ENCODE results near the gene TIMM50. TPM values are rescaled to one million over a fixed set of nuclear protein-coding genes. Genes with fewer than 3 reads are reported as not detected.

Gene TIMM50
- total RNA-seq, 1 experiment from 2014 or later = 159 TPM

- in situ Hi-C loops (cut with HindIII; ENCODE audit: low sequenced_read_pairs) = no loop called here
- DNase-seq (ENCODE audit: low spot score) = no peak
Measured at GRCh38 chr19:39518975-39519374, 38.3 kb downstream of the TIMM50 start.

DNA sequence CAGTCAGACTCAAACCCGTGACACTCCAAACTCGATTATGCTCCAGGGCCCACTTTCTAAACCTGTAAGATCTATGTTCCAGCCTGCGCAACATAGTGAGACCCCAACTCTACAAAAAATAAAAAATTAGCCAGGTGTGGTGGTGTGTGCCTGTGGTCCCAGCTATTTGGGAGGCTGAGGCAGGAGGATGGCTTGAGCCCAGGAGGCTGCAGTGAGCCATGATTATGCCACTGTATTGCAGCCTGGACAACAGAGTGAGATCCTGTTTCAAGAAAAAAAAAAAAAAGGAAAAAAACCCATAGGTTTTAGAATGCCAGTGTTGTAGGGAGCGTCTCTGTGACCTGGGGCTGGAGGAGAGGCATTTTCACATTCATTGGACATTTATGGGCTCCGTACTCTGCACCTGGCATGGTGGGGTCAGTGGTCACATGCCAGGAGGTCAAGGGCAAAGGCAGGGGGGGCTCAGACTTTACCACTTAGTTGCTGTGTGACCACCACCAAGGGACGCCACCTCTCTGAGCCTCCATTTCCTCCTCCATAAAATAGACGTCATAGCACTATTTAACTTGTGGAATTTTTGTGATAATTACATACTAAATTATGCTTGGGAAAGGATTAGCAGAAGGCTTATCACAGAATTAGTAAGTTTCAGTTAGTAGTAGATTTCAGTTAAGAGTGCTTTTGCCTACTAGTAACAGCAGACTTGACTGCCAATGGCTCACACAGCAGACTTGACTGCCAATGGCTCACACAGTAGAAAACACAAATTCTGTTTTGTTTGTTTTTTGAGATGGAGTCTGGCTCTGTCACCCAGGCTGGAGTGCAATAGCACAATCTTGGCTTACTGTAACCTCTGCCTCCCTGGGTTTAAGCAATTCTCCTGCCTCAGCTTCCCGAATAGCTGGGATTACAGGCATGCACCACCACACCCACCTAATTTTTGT lies 40.2 kb downstream of the TIMM50 start:
- DNase-seq (ENCODE audit: low spot score) = no peak
- in situ Hi-C loops (cut with HindIII; ENCODE audit: low sequenced_read_pairs) = no loop called here

DNA sequence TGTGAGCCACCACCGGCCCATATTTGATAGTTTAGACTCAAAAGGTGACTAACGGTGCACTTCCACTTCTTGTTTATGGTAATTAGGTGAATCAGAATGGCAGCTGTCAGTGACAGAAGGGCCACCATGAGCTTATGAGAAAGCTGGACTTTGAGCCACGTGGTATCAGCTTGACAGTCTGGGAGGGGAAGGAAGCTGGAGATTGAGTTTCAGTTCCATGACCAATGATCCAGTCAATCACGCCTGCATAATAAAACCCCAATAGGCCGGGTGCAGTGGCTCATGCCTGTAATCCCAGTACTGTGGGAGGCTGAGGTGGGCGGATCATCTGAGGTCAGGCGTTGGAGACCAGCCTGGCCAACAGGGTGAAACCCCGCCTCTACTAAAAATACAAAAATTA lies 43.9 kb downstream of the TIMM50 start:
- in situ Hi-C loops (cut with HindIII; ENCODE audit: low sequenced_read_pairs) = no loop called here

GRCh38 chr19:39525205-39525604 lies 44.6 kb downstream of the TIMM50 start:
- in situ Hi-C loops (cut with HindIII; ENCODE audit: low sequenced_read_pairs) = no loop called here
- no peak for DNase-seq (ENCODE audit: low spot score)

More for the DNA sequence above, 43.9 kb downstream of the TIMM50 start:
- DNase-seq (ENCODE audit: low spot score) = no peak

DNA sequence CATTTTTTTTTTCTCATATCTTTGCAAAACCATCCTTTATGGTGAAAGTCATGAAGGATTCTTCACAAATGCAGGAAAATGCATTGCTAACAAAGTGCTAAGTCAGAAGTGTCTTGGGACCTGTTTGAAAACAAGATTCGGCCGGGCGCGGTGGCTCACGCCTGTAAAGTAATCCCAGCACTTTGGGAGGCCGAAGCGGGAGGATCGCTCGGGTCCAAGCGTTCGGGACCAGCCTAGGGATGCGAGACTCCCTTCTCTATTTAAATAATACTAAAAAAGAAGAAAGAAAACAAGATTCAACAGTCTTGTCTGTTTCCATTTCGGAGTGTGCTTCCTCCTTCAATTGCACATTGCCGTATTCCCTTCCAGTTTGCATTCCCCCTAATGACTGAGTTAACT lies 51.2 kb downstream of the TIMM50 start:
- in situ Hi-C loops (cut with HindIII; ENCODE audit: low sequenced_read_pairs) = no loop called here
- DNase-seq (ENCODE audit: low spot score) = no peak

DNA sequence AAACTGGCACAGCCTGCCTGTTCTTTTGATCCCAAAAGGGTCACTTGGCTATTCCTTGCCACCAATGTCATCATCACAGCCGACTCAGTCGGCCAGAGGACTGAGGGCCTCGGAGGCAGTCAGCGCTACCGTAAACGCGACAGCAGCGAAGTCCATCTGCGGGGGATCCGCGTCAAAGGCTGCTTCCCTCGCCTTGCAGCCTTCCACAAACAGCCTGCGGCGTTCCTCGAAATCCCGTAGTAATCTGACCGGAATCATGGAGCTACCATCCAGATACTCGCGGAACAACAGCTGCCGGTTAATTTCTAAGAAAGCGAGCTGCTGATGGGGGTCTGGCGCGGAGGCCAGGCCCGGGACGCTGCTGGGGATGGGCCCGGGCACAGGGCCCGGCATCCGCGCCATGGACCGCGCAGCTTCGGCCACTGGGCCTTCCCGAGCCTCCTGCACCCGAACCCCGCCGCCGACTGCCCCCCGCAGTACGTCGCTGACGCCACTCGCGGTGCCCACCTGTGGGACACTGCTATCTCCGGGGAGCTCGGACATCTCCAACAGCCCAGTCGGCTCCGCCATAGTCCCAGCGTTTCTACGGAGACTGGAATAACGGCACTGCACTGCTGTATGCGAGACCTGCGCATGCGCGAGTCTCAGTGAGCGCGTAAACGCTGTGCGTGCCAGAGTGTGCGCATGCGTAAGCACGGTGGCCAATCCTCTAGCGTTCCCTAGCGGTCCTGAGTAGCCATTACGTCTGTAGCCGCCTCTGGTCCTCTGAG lies 51.8 kb downstream of the TIMM50 start, which contains the start of gene EID2B:
EID2B (minus strand) TSS at position 620 of the 770 bp plus-strand sequence; CDS start at position 570, 50 bp downstream.
- in situ Hi-C loops (cut with HindIII; ENCODE audit: low sequenced_read_pairs) = no loop called here
- peak; percentile 95 for DNase-seq (ENCODE audit: low spot score)

GRCh38 chr19:39533003-39533512 lies 52.4 kb downstream of the TIMM50 start:
- in situ Hi-C loops (cut with HindIII; ENCODE audit: low sequenced_read_pairs) = no loop called here
- no peak for DNase-seq (ENCODE audit: low spot score)

GRCh38 chr19:39533791-39534190 lies 53.2 kb downstream of the TIMM50 start:
- DNase-seq (ENCODE audit: low spot score) = no peak
- in situ Hi-C loops (cut with HindIII; ENCODE audit: low sequenced_read_pairs) = no loop called here

DNA sequence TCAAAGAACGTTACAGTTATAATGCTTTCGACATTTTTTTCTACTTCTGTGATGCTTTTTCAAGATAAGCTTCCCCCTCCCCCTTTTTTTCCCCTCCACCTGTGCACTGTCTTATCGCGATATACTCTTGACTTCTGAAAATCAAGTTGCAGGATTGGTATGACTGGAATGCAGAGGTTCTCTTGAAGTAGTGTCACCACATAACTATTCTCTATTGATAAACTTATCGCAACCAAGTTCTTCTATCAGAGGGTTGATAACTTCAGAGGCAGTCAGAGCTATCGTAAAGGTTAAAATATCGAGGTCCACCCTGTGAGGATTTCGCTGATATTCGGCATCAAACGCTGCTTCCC lies 58.5 kb downstream of the TIMM50 start:
- DNase-seq (ENCODE audit: low spot score) = no peak

GRCh38 chr19:39539518-39540332 lies 59.1 kb downstream of the TIMM50 start, which contains the start of gene EID2:
Gene EID2, minus strand, starts transcription at chr19:39540161. Its CDS starts 82 bp downstream, at chr19:39540079.
- DNase-seq (ENCODE audit: low spot score) = peak; percentile 95
- in situ Hi-C loops (cut with HindIII; ENCODE audit: low sequenced_read_pairs) = no loop called here

More for the DNA sequence above, 58.5 kb downstream of the TIMM50 start:
- in situ Hi-C loops (cut with HindIII; ENCODE audit: low sequenced_read_pairs) = no loop called here

DNA sequence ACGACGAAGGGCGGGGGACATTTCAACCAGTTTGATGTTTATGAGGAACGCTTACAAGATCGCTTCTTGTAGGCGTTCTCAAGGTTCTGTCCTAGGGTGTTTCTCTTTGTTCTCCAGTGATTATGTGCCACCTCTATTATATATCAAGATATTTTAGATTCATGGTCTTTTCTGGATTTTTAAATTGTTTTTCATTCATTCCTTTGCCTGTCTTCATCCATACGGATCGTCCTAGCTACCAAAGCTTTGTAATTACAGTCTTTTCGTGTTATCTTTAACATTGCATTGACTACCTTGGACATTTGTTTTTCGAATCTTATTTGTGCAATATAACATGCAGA lies 59.7 kb downstream of the TIMM50 start:
- DNase-seq (ENCODE audit: low spot score) = no peak
- in situ Hi-C loops (cut with HindIII; ENCODE audit: low sequenced_read_pairs) = no loop called here

Other genes starting within 250 kb of the TIMM50 start
- gene IFNL3, start 235.8 kb upstream of the TIMM50 start, total RNA-seq (2014; rRNA removed; shearing (Covaris generic)) = not detected in 2 replicates
- gene IFNL4, start 232.0 kb upstream of the TIMM50 start, total RNA-seq (2014; rRNA removed; shearing (Covaris generic)) = not detected in 2 replicates
- not detected in 2 replicates for gene IFNL2, start 212.4 kb upstream of the TIMM50 start, total RNA-seq (2014; rRNA removed; shearing (Covaris generic))
- not detected in 2 replicates for gene IFNL1, start 184.4 kb upstream of the TIMM50 start, total RNA-seq (2014; rRNA removed; shearing (Covaris generic))
- 2.5 and 3.2 TPM in 2 replicates for gene LRFN1, start 160.0 kb upstream of the TIMM50 start, total RNA-seq (2014; rRNA removed; shearing (Covaris generic))
- not detected in 2 replicates for gene GMFG, start 144.8 kb upstream of the TIMM50 start, total RNA-seq (2014; rRNA removed; shearing (Covaris generic))
- gene SAMD4B, start 138.4 kb upstream of the TIMM50 start, total RNA-seq (2014; rRNA removed; shearing (Covaris generic)) = 44.2 and 64.2 TPM in 2 replicates
- gene PAF1, start 89.7 kb upstream of the TIMM50 start, total RNA-seq (2014; rRNA removed; shearing (Covaris generic)) = 54.0 and 61.7 TPM in 2 replicates
- 35.9 and 71.8 TPM in 2 replicates for gene MED29, start 89.5 kb upstream of the TIMM50 start, total RNA-seq (2014; rRNA removed; shearing (Covaris generic))
- 1.1 and 1.9 TPM in 2 replicates for gene ZFP36, start 74.0 kb upstream of the TIMM50 start, total RNA-seq (2014; rRNA removed; shearing (Covaris generic))
- 18.3 and 21.3 TPM in 2 replicates for gene PLEKHG2, start 68.2 kb upstream of the TIMM50 start, total RNA-seq (2014; rRNA removed; shearing (Covaris generic))
- gene RPS16, start 44.9 kb upstream of the TIMM50 start, total RNA-seq (2014; rRNA removed; shearing (Covaris generic)) = 167 and 180 TPM in 2 replicates
- 84.8 and 92.4 TPM in 2 replicates for gene SUPT5H, start 35.3 kb upstream of the TIMM50 start, total RNA-seq (2014; rRNA removed; shearing (Covaris generic))
- 12.4 and 15.6 TPM in 2 replicates for gene DLL3, start 18.1 kb downstream of the TIMM50 start, total RNA-seq (2014; rRNA removed; shearing (Covaris generic))
- gene SELENOV, start 34.3 kb downstream of the TIMM50 start, total RNA-seq (2014; rRNA removed; shearing (Covaris generic)) = 4.1 and 27.2 TPM in 2 replicates
- gene EID2B, start 52.0 kb downstream of the TIMM50 start, total RNA-seq (2014; rRNA removed; shearing (Covaris generic)) = 5.3 and 15.5 TPM in 2 replicates
- 19.9 and 31.4 TPM in 2 replicates for gene EID2, start 59.3 kb downstream of the TIMM50 start, total RNA-seq (2014; rRNA removed; shearing (Covaris generic))
- gene LGALS13, start 121.7 kb downstream of the TIMM50 start, total RNA-seq (2014; rRNA removed; shearing (Covaris generic)) = not detected in 2 replicates
- gene LGALS16, start 175.1 kb downstream of the TIMM50 start, total RNA-seq (2014; rRNA removed; shearing (Covaris generic)) = not detected in 2 replicates
- not detected in 2 replicates for gene LGALS14, start 223.6 kb downstream of the TIMM50 start, total RNA-seq (2014; rRNA removed; shearing (Covaris generic))

Data from G401 (cell line).